HG03095 (cell line): Measurements from ENCODE around the gene MAGIX.

ENCODE experiments used
- ATAC-seq: cut with Tn5 transposase; IDR thresholded peaks from one replicate; pipeline ENCODE4 v1.9.1; 2021; ENCODE audit warnings: moderate library complexity; ENCODE audit not compliant: unreplicated experiment

The MAGIX gene

GRCh38 chrX:49204017-49204416 lies 41.5 kb downstream of the MAGIX start:
- ATAC-seq = no peak

- no peak for ATAC-seq
These were observed 42.2 kb downstream of the MAGIX start for GRCh38 chrX:49204709-49205108.

- no peak for ATAC-seq
These were observed 42.9 kb downstream of the MAGIX start for GRCh38 chrX:49205443-49205842.

- ATAC-seq = no peak
These were observed 44.0 kb downstream of the MAGIX start for GRCh38 chrX:49206543-49206942.

GRCh38 chrX:49208399-49208798 lies 45.8 kb downstream of the MAGIX start:
- ATAC-seq = no peak

GRCh38 chrX:49209434-49210251 lies 47.1 kb downstream of the MAGIX start:
- no peak for ATAC-seq

- no peak for ATAC-seq
These were observed 47.8 kb downstream of the MAGIX start for GRCh38 chrX:49210406-49210805.

- no peak for ATAC-seq
These were observed 48.5 kb downstream of the MAGIX start for GRCh38 chrX:49211074-49211473.

GRCh38 chrX:49212209-49212608 lies 49.7 kb downstream of the MAGIX start:
- no peak for ATAC-seq

GRCh38 chrX:49212861-49213260 lies 50.3 kb downstream of the MAGIX start:
- ATAC-seq = no peak

- ATAC-seq = no peak
These were observed 51.9 kb downstream of the MAGIX start for GRCh38 chrX:49214416-49214815.

GRCh38 chrX:49214996-49215526 lies 52.5 kb downstream of the MAGIX start:
- no peak for ATAC-seq
